GM12875 (cell line): ENCODE results near the gene E4F1.

Experiments
- H3K4me3 ChIP-seq: one replicate; pipeline ENCODE4 v1.5.1; 2011; ENCODE audit warnings: low read depth, low read length, control low read depth
- TF ChIP-seq, protein P1 (sequence below): IDR thresholded peaks from 2 replicates; pipeline ENCODE4 v1.5.1; 2011; ENCODE audit warnings: low read depth, mild to moderate bottlenecking, control low read depth, inconsistent platforms, low read length, moderate library complexity, borderline replicate concordance; ENCODE audit not compliant: insufficient read depth

Gene E4F1

DNA sequence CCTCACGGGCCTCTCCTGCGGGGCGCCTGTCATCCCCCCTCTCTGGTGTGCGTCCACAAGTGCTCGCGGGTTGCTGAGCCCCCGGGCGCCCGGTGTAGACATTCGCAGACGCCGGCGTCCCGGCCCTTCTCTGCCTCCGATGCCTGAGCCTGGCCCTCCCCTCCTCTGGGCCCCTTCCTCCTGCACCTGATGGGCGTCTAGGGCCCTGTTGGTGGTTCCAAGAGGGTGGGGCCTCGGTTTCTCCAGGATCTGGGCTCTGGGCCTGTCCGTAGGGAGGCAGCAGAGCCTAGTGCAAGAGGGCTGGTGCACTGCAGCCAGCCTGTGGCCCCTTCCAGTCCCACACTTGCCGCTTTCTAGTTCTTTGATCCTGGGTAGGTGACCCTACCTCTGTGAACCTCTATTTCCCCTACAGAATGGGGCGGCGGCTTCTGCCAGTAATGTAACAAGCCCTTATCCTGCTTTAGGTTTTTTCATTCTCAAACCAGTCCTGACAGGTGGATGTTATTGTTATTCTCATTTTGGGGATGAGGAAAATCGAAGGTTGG lies 623 bp downstream of the E4F1 start:
- peak overlapping the region; percentile 98 for H3K4me3 ChIP-seq
- TF ChIP-seq, protein P1, sequence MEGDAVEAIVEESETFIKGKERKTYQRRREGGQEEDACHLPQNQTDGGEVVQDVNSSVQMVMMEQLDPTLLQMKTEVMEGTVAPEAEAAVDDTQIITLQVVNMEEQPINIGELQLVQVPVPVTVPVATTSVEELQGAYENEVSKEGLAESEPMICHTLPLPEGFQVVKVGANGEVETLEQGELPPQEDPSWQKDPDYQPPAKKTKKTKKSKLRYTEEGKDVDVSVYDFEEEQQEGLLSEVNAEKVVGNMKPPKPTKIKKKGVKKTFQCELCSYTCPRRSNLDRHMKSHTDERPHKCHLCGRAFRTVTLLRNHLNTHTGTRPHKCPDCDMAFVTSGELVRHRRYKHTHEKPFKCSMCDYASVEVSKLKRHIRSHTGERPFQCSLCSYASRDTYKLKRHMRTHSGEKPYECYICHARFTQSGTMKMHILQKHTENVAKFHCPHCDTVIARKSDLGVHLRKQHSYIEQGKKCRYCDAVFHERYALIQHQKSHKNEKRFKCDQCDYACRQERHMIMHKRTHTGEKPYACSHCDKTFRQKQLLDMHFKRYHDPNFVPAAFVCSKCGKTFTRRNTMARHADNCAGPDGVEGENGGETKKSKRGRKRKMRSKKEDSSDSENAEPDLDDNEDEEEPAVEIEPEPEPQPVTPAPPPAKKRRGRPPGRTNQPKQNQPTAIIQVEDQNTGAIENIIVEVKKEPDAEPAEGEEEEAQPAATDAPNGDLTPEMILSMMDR, result 0 out of 2 replicates have a peak, but pooled peaks have one; percentile 1

DNA sequence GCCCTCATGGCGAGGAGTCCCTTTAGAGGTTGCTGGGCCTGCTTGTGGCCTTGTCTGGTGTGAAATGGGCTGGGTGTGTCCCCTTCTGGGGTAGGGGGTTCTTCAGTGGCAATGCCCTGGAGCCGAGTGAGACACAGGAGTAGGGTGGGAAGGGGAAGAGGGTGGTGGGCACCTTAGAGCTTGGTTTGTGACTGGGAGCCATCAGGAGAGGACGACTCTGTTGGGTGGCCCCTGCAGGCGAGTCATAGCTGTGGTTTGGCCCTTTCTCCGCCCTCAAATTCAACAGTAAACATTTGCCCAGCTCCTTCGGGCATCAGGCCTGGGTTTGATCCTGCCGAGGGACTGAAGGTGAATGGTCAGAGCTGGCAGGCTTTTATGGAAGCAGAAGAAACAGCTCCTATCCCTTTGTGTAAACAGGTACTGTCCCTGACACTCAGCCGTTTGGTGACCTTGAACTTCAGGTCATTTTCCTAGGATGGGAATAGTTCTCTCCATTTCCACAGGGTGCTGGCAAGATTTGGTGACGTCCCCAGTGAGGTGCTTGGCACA lies 2.9 kb downstream of the E4F1 start:
- TF ChIP-seq, protein P1, result no peak
- H3K4me3 ChIP-seq, result no peak overlapping the region

DNA sequence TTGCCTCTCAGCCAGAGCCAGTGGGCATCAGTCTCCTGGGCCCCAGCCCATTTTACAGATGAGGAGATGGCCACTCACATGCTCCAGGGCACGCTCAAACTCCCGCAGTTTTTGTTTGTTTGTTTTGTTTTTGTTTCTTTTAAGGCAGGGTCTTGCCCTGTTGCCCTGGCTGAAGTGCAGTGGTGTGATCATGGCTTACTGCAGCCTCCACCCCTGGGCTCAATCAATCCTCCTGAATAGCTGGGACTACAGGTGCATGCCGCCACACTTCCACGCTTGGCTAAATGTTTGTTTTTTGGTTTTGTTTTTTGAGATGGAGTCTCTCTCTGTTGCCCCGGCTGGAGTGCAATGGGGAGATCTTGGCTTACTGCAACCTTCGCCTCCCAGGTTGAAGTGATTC lies 3.5 kb downstream of the E4F1 start:
- TF ChIP-seq, protein P1, result no peak

DNA sequence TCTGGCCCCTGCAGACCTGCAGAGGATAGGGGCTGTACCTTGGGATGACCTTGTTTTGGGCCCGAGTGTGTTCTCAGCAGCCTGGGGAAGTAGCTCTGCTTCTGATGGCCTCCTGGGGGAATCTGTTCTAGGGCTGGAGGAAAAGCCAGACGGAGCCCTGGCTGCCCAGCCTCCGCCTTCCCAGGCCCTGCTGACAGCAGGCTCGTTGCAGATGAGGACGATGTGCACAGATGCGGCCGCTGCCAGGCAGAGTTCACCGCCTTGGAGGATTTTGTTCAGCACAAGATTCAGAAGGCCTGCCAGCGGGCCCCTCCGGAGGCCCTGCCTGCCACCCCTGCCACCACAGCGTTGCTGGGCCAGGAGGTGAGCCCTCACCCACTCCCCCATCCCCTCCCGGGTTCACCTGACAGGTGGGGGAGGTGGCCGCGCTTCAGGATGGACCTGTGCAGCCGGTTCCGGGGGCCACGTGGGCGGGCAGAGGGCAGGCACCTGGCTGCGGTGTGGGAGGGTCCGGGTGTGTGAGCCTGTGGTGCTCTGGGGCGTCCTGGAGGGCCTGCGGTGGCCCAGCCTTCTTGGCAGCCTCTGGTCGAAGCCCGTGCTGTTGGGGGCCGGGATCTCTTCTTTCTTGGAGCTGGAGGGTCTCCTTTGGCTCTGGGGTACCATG lies 4.9 kb downstream of the E4F1 start:
- TF ChIP-seq, protein P1, result no peak
- no peak overlapping the region for H3K4me3 ChIP-seq

More for the DNA sequence above, 3.5 kb downstream of the E4F1 start:
- no peak overlapping the region for H3K4me3 ChIP-seq

DNA sequence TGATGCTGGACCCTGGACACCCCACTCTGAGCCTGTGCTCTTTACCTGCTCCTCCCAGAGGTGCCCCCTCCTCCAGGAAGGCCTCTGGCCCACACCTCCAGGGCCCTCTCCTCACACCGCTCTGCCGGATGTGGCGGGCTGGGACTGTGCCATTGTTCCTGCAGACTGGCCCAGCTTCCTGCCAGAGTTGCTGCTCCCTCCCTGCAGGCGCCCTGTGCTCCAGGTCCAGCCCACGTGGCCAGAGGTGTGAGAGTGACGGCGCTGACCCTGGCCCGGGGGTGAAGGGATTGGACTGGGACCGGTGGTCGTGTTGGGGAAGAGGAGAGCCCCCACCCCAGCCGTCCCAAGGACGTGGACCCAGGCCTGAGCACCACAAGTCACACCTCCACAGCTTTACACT lies 5.7 kb downstream of the E4F1 start:
- H3K4me3 ChIP-seq, result no peak overlapping the region
- TF ChIP-seq, protein P1, result no peak

DNA sequence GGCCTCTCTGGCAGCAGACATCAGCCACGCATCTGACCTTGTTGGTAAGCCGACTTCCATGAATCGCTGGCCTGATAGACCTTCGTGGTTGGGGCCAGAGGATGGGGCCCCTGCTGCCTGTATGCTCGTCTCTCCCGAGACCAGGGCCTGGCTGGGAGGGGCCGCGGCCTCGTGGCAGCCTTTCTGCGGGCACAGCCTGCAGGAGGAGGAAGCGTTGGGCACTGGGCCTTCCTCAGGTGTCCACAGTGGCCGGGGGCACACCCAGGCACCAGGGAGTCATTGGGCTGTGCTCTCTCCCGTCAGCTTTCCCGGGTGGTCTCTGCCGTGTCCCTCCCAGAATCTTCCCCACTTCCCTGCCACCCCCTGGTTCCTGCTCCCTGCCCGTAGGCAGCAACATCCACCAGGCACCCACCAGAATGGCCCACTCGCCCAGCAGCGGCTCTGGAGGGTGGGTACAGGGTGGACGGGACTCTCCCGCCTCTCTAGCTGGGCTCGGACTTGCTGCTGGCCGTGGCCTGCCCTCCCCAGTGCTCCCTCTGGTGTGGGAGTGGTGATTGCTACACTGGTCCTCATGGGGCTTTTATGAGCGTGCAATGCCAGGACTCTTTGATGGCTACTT lies 6.3 kb downstream of the E4F1 start:
- TF ChIP-seq, protein P1, result no peak
- H3K4me3 ChIP-seq, result no peak overlapping the region
